Activated CD8-positive, alpha-beta memory T cell treated with anti-CD3 and anti-CD28 coated beads, Interleukin-2, amount 50 U/mL, for 24 hours (primary cell): ENCODE measurements around the gene ODAD3.
"Not testable (repeated sequence)": the region's sequence is repeated elsewhere in the genome, so short reads cannot be mapped to it uniquely, and the experiment has no call there.

Experiments used
- DNase-seq: peaks from one replicate; pipeline ENCODE4 v3.0.0-alpha.2; 2020; ENCODE audit errors: extremely low read depth

ODAD3 gene

DNA sequence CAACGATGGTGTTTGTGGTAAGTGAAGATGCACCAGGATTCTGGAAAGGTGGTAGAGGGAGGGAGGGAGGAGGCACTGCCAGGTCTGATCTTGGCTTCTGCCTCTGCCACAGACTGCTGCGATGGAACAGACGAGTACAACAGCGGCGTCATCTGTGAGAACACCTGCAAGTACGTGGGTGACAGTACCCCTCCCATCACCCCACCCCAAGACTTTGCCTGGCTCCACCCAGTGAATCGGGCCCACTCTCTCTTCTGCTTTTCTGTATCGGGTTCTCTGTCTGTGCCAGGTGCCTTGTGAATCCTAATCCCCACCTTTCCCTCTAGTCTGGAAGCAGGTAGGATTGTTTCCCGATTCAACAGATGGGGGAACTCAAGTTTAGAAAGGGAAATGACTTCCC lies 3.0 kb upstream of the ODAD3 start:
- no peak for DNase-seq

DNA sequence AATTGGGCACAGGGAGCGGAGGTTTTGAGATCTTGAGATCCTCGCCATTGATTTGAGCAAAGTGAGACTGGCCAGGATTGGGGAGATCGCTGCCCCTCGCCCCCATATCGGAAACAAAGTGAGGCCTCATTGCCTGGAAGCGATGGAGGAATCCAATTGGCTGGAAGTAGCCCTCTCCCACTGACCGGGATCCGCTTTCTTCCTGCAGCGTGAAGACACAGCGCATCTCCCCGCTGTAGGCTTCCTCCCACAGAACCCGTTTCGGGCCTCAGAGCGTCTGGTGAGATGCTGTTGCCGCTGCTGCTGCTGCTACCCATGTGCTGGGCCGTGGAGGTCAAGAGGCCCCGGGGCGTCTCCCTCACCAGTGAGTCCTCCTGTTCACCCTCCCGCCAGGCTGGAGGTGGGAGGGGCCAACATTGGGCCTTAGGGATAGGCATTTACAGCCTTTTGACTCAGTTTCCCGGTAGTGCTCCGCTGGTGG lies 952 bp upstream of the ODAD3 start:
- DNase-seq = no peak

DNA sequence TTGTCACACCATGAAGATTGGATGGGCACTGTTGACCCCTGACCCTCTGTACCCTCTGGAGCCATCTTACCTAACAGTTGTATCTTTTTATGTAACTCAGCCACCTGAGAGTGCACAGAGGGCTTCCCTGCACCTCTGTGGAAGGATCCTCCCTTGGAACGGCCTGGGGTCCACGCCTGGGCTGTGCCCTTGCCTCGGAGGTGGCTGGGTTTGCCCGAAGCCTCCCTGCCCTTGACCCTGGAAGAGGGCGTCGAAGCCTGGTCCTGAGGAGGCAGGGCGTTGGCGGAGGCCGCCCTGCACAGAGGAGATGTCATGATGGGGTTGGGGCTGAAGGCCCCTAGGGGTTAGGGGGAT lies 241 bp downstream of the ODAD3 start:
- no peak for DNase-seq

GRCh38 chr19:11433526-11433925 lies 1.4 kb downstream of the ODAD3 start:
- DNase-seq = not testable (repeated sequence)

DNA sequence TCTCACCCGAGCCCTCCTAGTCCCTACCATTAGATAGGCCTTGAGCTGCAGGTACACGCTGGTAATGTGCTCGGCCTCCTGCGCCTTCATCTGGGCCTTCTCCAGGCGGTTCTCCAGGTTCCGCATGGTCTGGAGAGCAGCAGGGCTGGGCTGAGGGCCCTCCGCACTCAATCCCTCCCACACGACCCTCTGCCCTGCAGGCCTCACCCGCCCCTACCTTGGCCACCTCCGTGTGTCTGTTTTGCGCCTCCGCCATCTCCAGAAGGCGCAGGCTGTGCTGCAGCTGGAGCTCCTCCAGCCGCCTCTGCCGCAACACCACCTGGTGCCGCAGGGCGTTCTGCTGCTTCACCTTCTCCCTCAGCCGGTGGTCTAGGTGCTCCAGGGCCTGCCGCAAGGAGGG lies 8.3 kb downstream of the ODAD3 start:
- no peak for DNase-seq

- no peak for DNase-seq
Measured at GRCh38 chr19:11425719-11426457, 9.0 kb downstream of the ODAD3 start.

DNA sequence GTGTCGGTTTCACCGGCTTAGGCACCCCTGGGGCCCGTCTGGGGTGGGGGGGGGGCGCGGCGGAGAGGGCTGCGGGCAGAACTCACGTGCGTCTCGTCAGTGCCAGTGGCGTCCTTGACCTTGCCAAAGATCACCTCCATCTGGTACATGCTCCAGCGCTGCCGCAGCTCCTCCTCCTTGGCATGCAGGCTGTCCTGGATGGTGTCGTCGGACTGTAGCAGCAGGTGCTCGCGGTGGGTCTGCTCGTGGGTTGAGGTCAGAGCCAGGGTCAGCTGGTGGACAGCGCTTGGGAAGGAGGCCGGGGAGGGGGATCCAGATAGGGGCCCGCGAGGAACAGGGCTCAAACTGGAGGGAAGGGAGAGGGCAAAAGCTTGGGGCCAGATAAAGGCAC lies 11.1 kb downstream of the ODAD3 start:
- no peak for DNase-seq

DNA sequence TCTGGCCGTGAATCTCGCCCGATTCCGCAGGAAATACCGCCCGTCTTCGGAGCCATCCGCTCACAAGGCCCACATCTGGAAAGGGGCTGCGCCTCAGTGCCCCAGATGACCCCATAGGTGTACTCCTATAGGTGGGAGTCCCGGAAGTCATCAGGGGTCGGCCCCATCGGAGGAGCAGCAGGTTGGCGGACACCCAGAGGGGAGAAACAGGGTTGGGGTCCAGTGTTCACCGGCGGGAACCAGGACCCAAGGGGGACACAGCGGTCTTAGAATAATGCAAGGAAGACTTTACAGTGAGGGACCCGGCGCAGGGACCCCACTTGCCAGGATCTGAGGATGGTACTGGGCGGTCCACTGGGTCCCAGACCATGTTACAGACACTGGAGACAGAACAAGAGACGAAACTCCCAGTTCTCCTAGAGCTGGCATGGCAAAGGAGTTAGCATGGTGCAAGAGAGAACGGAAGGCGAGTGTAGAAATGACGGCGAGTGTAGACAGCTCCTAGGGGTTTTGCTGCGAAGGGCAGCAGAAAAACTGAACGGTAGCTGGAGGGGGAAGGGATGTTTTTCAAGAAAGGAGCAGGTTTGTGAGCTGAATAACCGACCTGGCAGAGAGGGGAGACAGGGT lies 11.6 kb downstream of the ODAD3 start:
- DNase-seq = no peak

- DNase-seq = peak; percentile 43
Measured at GRCh38 chr19:11422163-11423065, 12.5 kb downstream of the ODAD3 start.

DNA sequence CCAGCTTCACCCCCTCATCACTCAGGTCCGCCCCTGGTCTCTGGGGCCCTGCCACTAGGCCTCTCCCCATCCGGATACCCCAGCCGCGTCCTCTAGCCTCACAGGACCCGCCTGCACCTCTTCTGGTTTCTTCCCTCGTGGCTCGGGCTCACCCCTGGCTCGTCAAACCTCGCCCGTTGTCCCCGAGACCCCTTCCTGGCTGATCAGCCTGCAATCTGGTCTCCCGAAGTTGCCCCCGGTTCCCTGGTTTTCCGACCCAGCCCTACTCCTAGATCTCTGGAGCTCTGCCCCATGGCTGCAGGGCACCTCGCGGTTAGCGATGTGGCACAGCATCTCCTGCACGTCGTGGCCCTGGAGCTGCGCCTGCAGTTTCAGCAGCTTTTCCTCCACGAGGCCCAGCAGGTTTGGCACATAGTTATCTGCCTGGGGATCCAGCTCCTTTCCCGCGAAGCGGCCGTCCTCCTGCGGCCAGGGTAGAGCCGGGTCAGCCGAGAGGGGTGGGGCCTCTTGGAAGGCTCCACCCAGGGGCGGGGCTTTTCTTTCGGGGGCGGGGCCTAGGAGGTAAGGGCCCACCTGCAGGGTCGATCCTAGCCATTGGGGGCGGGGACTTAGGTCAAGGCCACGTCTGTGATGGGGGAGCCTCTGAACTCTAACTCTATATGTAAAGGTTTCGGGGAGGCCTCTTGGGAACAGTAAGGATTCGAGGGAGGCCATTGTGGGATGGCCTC lies 13.4 kb downstream of the ODAD3 start:
- DNase-seq = no peak

DNA sequence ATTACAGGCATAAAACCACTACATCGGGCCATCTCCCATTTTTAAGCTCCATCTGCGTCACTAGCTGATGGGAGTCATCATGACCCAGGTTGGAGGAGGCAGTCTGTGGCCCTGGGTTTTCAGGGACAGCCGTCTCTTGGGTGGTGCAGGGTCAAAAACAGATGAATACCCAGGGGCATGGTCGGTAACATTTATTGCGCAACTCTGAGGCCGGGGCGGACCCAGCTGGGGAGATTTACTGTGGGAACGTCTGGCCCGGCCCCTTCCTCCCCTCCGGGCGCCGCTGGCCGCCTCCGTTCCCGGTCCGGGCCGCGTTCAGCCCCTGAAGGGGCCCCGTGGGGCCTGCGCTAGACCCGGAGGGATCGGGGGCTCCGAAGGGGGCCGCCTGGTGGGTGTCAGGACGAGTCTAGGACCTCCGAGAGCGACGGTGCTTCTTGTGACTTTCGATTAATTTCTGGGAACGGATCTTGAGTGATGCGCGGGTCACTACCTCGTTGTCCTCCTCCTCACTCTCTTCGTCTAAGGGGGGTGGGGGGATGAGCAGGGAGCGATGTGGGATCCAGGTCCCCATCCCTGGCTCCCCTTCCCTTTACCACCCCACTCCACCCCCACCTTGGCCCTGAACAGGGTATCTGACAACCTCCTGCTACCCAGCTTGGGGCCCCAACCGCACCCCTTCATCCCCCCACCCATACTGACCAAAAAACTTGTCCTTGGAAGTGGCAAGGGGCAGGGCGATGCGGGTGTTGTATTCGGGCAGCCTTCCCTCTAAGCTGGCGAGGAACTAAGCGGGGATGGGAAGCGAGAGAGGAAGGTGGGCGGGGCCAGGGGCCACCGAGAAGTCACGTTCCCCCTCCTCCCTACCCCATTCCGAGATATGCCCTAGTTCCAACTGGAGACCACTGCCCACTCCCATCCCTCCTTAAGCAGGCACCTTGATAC lies 14.2 kb downstream of the ODAD3 start:
- DNase-seq = no peak

DNA sequence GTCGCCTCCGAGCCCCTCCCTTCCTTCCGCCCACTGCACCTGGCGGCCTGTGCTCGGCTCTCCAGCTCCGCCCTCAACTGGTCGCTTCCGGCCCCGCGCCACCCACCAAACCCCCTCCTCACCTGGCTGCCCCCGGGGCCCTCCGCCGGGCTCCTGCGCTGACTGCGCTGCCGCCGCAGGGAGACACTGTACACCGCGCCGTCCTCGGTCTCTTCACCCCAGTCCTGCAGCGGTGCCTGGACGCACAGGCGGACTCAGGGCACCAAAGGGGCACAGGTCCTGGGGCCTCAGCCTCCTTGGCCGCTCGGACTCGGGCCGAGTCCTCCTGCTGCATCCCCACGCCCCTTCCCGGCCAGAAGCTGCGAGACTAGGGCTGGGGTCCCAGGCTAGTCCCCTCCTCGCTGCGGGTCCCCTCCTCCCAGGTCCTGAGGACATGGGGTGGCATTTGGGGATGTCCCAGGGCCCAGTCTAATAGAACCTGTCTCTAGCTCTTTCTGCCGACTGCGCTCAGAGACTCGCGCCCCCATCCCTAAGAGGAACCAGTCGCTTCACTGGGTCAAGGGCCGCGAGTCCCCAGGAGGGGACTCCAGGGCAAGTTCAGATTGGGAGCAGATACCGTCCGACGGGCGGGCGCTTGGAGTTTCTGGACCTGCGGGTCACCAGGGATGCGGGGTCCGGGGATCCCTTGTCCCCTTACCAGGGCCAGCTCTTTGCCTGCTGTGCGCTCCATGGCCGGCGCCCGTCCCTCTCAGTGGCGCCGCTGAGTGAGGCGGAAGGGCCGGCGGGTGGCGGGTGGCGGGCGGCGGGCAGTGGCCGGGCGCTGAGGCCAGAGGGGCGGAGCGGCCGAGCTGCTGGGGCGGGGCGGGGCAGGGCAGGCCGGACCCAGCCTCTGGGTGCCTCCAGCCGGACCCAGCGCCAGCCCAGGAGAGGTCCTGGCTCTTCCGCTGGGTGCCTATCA lies 16.1 kb downstream of the ODAD3 start, which contains the start of gene RGL3:
TSS of gene RGL3 (minus strand) at position 766 of the 958 bp plus-strand sequence. CDS start at position 730, 36 bp downstream.
- no peak for DNase-seq

DNA sequence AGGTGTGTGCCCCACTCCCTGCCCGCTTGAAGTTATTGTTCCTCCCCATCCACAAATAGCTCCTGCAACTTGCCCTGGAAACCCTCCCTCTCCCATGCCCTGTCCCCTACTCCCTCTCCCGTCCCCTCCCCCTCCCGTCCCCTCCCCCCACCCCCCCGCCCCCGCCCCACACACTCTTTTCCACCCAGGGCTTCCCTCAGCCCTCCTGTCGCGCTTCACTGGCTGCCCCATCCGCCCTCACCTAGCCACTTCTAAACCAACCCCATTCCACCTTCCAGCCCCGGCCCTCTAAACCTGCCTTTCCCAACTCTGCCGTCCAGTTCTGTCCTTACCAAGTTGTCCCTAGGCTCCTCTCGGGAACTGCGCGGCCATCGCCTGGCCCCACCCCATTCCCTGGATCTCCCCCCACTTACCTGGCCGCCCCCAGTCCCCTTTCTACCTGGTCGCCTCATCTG lies 16.8 kb downstream of the ODAD3 start:
- DNase-seq = no peak

DNA sequence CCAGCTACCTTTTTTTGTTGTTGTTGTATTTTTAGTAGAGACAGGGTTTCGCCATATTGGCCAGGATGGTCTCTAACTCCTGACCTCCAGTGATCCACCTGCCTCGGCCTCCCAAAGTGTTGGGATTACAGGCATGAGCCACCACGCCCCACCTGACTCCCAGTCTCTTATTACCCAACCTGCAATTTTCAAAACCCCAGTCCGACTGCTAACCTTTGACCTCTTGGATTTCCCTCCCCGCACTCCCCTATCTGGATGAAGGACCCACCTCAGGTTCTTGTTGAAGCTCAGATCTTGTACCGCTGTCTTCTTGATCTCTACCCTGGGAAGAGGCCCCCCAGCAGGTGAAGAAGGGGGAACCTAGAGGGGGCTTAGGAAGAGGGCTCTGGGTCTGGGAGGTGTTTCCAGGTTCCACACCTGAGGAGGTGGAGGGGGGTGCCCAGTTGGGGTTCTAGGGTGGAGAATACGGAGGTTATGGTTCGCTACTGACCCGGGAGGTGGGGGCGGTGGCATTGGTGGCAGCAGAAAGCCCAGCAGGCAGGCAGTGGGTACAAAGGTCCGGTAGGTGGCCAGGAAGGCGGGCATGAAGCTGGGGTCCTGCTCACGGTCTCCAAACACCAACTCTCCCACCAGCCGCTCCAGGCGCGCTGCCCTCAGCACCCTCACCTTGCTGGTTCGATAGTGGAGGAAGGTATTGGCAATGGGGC lies 18.4 kb downstream of the ODAD3 start:
- no peak for DNase-seq

- DNase-seq = no peak
Measured at GRCh38 chr19:11414544-11414943, 20.4 kb downstream of the ODAD3 start.

DNA sequence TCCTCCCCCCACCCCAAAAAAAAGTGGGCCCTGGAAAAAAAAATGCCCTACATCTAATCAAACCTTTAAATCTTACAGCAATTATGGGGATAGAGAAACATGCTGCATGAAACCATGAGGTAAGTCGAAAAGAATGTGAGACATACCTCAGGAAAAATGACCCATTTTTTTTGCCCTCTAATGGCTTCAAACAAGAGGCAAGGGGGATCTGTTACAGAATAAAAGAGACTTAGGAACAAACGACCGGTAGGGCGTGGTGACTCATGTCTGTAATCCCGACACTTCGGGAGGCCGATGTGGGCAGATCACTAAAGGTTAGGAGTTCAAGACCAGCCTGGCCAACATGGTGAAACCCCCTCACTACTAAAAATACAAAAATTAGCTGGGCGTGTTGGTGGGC lies 24.2 kb downstream of the ODAD3 start:
- no peak for DNase-seq

DNA sequence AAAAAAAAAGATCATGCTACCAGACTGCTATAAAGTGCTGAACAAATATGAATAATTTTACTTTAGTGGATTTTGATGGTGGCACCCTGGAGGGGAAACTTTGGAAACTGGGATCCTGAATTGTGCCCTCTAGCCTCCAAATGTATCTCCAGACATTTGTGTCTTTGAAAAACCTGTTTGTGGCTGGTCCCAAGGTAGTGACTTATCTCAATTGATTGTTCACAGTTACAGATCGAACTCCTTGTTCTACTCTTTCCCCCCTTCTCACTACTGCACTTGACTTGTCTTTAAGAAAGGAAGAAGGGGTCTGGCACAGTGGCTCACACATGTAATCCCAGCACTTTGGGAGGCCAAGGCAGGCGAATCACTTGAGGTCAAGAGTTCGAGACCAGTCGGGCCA lies 26.3 kb downstream of the ODAD3 start:
- no peak for DNase-seq

GRCh38 chr19:11406703-11407236 lies 28.2 kb downstream of the ODAD3 start:
- DNase-seq = not testable (repeated sequence)
